K562 treated with DMSO at 1 percent for 4 hours (cell line): Measurements from ENCODE around the gene PNPO. TPM values are rescaled to one million over a fixed set of nuclear protein-coding genes. Genes with fewer than 3 reads are reported as not detected.

Source experiments
- total RNA-seq: library from RNA; unstranded; fragments of 300-600 nt; gene quantifications from 2 replicates; pipeline ENCODE4 v1.2.3, GENCODE V29; 2022; ENCODE audit not compliant: insufficient read depth

Gene PNPO
- total RNA-seq: 7.3 and 8.2 TPM in 2 replicates

DNA sequence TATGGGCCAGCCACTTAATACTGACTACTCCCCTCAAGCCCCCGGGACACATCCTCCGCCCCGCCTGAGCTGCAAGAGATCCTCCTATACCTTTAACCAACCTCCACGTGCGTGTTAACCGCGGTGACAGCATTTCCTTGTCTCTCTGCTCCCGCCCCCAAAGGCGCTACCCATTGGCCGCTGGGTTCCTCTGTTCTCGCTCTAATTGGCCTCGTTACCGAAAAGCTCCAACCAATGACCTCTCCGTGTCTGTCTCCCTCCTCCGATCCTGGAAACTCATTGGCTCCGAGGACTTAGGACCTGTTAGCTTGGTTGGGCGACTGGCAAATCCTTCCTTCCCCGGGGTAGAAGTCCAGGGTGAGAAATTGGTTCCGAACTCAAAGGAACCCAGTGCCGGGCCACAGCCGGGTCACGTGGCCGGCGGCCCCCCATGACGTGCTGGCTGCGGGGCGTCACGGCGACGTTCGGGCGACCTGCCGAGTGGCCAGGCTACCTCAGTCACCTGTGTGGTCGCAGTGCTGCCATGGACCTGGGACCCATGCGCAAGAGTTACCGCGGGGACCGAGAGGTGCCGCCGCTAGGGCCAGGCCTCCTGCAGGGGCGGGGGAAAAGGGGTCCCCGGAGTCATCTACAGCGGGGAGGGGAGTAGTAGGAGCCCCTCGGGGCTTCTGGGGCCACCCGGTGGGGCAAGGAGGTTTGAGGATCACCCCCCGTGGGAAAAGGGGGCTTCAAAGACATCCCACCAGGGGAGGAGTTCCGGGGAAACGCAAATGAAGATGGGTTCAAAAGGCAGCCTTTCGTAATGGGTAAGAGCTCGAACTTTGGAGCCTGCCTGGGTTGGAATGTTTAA is at the start of gene PNPO:
Gene PNPO, plus strand, starts transcription at position 326 of the 850 bp plus-strand sequence. Its CDS starts 105 bp downstream, at position 431.

DNA sequence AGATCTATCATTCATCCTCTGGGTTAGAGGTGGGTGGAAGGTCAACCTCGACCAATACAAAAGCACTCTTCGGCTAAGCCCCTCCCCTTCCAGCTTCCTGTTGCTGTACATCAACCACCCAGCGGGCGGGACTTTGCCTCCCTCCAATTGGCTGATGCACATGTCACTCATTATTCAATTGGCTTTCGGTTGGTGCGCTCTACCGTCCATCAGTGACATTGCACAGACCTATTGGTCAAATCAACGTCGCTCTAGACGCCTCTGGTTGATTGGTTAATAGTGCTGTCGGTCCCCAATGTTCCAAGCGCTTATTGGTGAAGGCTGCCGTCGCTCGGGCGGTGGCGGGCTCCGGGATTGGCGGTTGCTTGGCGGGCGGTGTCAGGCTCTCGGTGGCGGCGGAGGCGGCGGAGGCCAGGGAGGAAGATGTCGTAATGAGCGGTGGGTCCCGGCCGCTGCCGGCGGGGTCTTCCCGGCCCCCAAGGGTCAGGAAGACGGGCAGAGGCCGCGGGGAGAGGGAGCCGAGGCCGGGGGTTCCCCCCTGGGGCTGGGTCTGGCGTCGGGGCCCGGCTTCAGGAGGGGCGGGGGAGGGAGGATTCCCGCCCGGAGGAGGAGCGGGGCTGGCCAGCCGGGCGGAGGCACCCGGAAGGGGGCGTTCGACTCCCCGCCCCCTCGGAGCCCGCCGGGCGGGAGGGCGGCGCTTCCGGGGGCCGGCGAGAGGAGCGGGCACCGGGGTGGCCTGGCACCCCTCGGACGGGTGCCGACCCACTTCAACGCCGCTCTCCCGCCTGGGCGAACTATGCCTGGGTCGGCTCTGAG is 45.3 kb upstream of the PNPO start, which contains the start of gene SP2:
Gene SP2, plus strand, starts transcription at position 381 of the 816 bp plus-strand sequence. Its CDS starts 51 bp downstream, at position 432.

DNA sequence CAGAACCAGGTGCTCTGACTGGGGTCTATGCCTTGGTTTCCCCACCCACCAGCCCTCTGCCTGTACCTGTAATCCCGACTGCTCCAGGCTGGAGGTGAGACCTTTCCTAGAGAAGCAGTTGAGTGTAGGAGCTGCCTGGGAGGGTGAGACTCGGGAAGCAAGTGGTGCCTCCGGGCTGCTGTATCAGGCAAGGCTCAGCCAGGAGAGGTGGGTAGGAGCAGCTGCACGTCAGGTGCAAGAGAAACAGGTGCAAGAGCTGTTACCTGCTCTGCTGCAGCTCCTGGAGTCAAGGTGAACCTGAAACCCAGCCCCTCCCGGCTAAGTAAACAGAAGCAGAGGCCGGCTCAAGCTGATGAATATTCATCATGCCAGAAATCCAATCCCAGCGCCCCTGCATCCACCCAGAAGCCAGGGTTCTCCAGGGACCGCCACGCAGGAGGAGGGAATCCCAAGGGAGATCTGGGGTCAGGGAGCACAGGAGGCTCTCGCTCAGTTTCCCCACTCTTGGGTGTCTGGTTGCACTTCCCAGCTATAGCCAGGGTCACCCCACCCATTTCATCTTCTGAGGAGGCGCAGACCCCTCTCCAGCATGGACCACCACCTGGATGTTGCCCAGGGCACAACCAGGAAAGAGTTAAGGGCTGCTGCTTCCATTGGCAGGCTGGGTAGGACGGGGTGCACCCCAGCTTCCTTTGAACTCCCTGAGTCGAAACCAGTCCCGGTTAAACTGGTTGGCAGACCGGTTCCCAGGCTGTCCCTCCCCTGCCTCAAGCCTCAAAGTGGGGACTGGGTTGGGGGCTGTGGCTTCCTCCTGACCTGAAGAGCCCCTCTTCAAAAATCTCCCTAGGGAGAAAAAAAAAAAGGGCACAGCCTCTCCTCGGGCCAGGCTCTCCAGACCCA is 16.5 kb downstream of the PNPO start, which contains the start of gene PRR15L:
Gene PRR15L, minus strand, starts transcription at position 293 of the 900 bp plus-strand sequence. CDS start 4,649 bp downstream, outside the sequence.

DNA sequence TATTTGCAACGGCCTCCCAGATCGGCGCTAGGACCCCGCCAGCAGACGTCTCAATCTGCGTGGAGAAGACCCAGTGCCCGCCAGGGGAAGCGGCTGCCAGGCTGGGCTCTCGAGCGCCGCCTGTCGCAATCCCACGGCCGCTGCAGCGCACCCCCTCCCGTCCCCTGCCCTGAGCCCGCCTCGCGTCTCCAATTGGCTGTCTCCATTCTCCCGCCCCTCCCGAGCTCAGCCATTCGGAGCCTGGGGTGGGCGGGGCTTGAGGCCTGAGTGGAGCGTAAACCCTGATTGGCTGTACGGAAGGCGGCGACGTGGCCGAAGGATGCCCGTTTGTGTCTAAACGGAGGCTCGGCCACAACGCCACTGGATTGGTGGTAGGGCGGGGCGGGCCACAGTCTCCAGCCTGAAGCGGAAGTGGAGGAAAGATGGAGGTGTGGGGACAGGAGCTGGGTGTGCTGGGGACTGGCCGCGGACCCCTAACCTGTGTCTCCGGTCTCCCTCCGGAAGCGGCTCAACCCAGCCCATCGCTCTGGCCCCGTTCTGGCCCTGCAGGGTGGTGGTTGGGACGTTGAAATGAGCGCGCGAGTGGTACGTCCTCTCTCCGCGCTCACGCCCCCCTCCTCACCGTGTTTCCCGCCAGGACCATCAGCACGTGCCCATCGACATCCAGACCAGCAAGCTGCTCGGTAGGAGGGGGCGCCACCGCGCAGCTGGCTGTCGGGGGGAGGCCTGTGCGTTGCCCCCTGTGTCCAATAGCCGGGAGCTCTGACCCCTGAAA is 29.5 kb downstream of the PNPO start, which contains the start of gene CDK5RAP3:
Gene CDK5RAP3, plus strand, starts transcription at position 389 of the 775 bp plus-strand sequence. Its CDS starts 34 bp downstream, at position 423.

Other genes with a start within 250 kb of the PNPO start
- gene TBKBP1, start 247.4 kb upstream of the PNPO start, total RNA-seq: 7.0 and 9.2 TPM in 2 replicates
- gene TBX21, start 208.3 kb upstream of the PNPO start, total RNA-seq: not detected in 2 replicates
- 7.3 and 10.4 TPM in 2 replicates for gene OSBPL7, start 119.8 kb upstream of the PNPO start, total RNA-seq
- 86.5 and 91.3 TPM in 2 replicates for gene MRPL10, start 110.0 kb upstream of the PNPO start, total RNA-seq
- gene LRRC46, start 109.9 kb upstream of the PNPO start, total RNA-seq: 1.1 and 1.2 TPM in 2 replicates
- gene SCRN2, start 100.3 kb upstream of the PNPO start, total RNA-seq: 14.6 and 19.6 TPM in 2 replicates
- 8.9 and 9.5 TPM in 2 replicates for gene SP6, start 90.4 kb upstream of the PNPO start, total RNA-seq
- gene SP2, start 45.3 kb upstream of the PNPO start, total RNA-seq: 14.9 and 15.0 TPM in 2 replicates
- gene PRR15L, start 16.3 kb downstream of the PNPO start, total RNA-seq: not detected in 2 replicates
- gene CDK5RAP3, start 29.5 kb downstream of the PNPO start, total RNA-seq: 155 and 172 TPM in 2 replicates
- not detected in 2 replicates for gene COPZ2, start 96.2 kb downstream of the PNPO start, total RNA-seq
- 151 and 167 TPM in 2 replicates for gene NFE2L1, start 106.8 kb downstream of the PNPO start, total RNA-seq
- 37.5 and 45.3 TPM in 2 replicates for gene CBX1, start 159.9 kb downstream of the PNPO start, total RNA-seq
- 19.2 and 32.7 TPM in 2 replicates for gene SNX11, start 166.2 kb downstream of the PNPO start, total RNA-seq